SK-N-SH (cell line): ENCODE data around the gene VEGFB. TPM values are rescaled to one million over a fixed set of nuclear protein-coding genes. Genes with fewer than 3 reads are reported as not detected.

Source experiments
- CTCF ChIA-PET: fragments of 300-600, 350-600 bp; formaldehyde crosslinking; extraction: SDS; loops from one replicate; lab custom pipeline; 2021; lab: Yijun Ruan, JAX
- POLR2A ChIA-PET: fragments of 350-600 bp; sonication (Branson Sonifier 250); formaldehyde crosslinking; extraction: SDS; loops from one replicate; lab custom pipeline; 2020; ENCODE audit warnings: antibody characterized with exemption, inconsistent platforms; lab: Yijun Ruan, JAX
- DNase-seq: peaks from one replicate; pipeline ENCODE4 v3.0.0; 2012
- H2AFZ ChIP-seq: fragments of 200-600 bp; sonication (generic); 2 replicates; pipeline ENCODE4 v1.8.1; 2016; ENCODE audit warnings: antibody characterized with exemption, mild to moderate bottlenecking, low read depth
- H3F3A ChIP-seq: fragments of 200-600 bp; sonication (generic); replicated peaks from 2 replicates; pipeline ENCODE3; 2016; ENCODE audit warnings: antibody characterized with exemption, mild to moderate bottlenecking; ENCODE audit not compliant: insufficient read depth
- H3K27ac ChIP-seq, 2 experiments: fragments of 200-500 bp in 1 of 2; fragments of 200-600 bp in 1 of 2; sonication (Bioruptor generic) in 1 of 2; sonication (generic), shearing (Covaris generic) in 1 of 2; 2 replicates each; pipeline versions ENCODE4 v1.5.1 to v1.6.1; 2014 to 2016; ENCODE audit warnings: low read depth in 2 of 2, inconsistent platforms in 1 of 2, low read length in 1 of 2, mild to moderate bottlenecking in 1 of 2, mixed read lengths in 1 of 2
- H3K27me3 ChIP-seq: fragments of 200-600 bp; sonication (generic), shearing (Covaris generic); 2 replicates; pipeline ENCODE4 v1.6.1; 2016; ENCODE audit warnings: mixed run types; ENCODE audit not compliant: insufficient read depth
- H3K36me3 ChIP-seq, 2 experiments: fragments of 200-500 bp in 1 of 2; fragments of 200-600 bp in 1 of 2; sonication (Bioruptor generic) in 1 of 2; sonication (generic) in 1 of 2; replicated peaks in 1 of 2; 2 replicates each; pipeline versions ENCODE3 to v1.5.1; 2014 to 2016; ENCODE audit warnings: low read length in 1 of 2, mild to moderate bottlenecking in 1 of 2; ENCODE audit not compliant: insufficient read depth in 2 of 2, control insufficient read depth in 1 of 2
- H3K4me1 ChIP-seq, 2 experiments: fragments of 200-500 bp in 1 of 2; fragments of 200-600 bp in 1 of 2; sonication (Bioruptor generic) in 1 of 2; sonication (generic), shearing (Covaris generic) in 1 of 2; 2 replicates each; pipeline versions ENCODE4 v1.5.1 to v1.6.1; 2014 to 2016; ENCODE audit warnings: low read depth in 1 of 2, low read length in 1 of 2, mixed run types in 1 of 2; ENCODE audit not compliant: insufficient read depth in 2 of 2, control insufficient read depth in 1 of 2
- H3K4me2 ChIP-seq: fragments of 200-600 bp; sonication (generic), shearing (Covaris generic); 2 replicates; pipeline ENCODE4 v1.6.1; 2017; ENCODE audit warnings: mixed run types
- H3K4me3 ChIP-seq, 2 experiments: fragments of 200-500 bp in 1 of 2; fragments of 200-600 bp in 1 of 2; sonication (Bioruptor generic) in 1 of 2; sonication (generic), shearing (Covaris generic) in 1 of 2; 2 replicates each; pipeline versions ENCODE4 v1.5.1 to v1.8.1; 2014 to 2016; ENCODE audit warnings: low read depth in 2 of 2, inconsistent platforms in 1 of 2, low read length in 1 of 2, mild to moderate bottlenecking in 1 of 2, mixed read lengths in 1 of 2, moderate library complexity in 1 of 2
- H3K79me2 ChIP-seq: fragments of 200-600 bp; sonication (generic); 2 replicates; pipeline ENCODE4 v1.8.1; 2017; ENCODE audit warnings: mild to moderate bottlenecking; ENCODE audit not compliant: insufficient read depth
- H3K9ac ChIP-seq: fragments of 200-600 bp; sonication (generic); 2 replicates; pipeline ENCODE4 v1.6.1; 2017; ENCODE audit warnings: mixed run types
- H3K9me2 ChIP-seq: fragments of 200-600 bp; sonication (generic); 2 replicates; pipeline ENCODE4 v1.6.1; 2017; ENCODE audit warnings: mixed run types
- H3K9me3 ChIP-seq: fragments of 200-600 bp; sonication (generic); 2 replicates; pipeline ENCODE4 v1.6.1; 2017; ENCODE audit warnings: mixed run types, mild to moderate bottlenecking, moderate library complexity
- H4K20me1 ChIP-seq: fragments of 200-600 bp; sonication (generic); 2 replicates; pipeline ENCODE4 v1.6.1; 2017; ENCODE audit warnings: mild to moderate bottlenecking, mixed run types; ENCODE audit not compliant: insufficient read depth
- CHD2 ChIP-seq: fragments of 150-350 bp; IDR thresholded peaks from 2 replicates; pipeline ENCODE4 v1.6.1; 2018; ENCODE audit warnings: low read length; ENCODE audit not compliant: partially characterized antibody
- ELF1 ChIP-seq: IDR thresholded peaks from 2 replicates; pipeline ENCODE4 v1.4.0; 2012
- EP300 ChIP-seq, 2 experiments: IDR thresholded peaks; 2 replicates each; pipeline versions ENCODE4 v1.4.0 to v1.6.1; 2012; ENCODE audit warnings: borderline replicate concordance in 1 of 2, low read depth in 1 of 2, low read length in 1 of 2
- FOSL2 ChIP-seq: IDR thresholded peaks from 2 replicates; pipeline ENCODE4 v1.4.0; 2012; ENCODE audit warnings: low read depth, mild to moderate bottlenecking, moderate library complexity, borderline replicate concordance
- FOXM1 ChIP-seq: IDR thresholded peaks from 2 replicates; pipeline ENCODE4 v1.4.0; 2012; ENCODE audit warnings: low read depth, mild to moderate bottlenecking
- GABPA ChIP-seq: IDR thresholded peaks from 2 replicates; pipeline ENCODE4 v1.4.0; 2012; ENCODE audit warnings: low read depth, mild to moderate bottlenecking
- JUND ChIP-seq: IDR thresholded peaks from 2 replicates; pipeline ENCODE4 v1.4.0; 2012
- MAX ChIP-seq: IDR thresholded peaks from 2 replicates; pipeline ENCODE4 v1.4.0; 2012; ENCODE audit warnings: low read depth
- MEF2A ChIP-seq: IDR thresholded peaks from 2 replicates; pipeline ENCODE4 v1.4.0; 2012; ENCODE audit warnings: low read depth, borderline replicate concordance
- NFIC ChIP-seq: IDR thresholded peaks from 2 replicates; pipeline ENCODE4 v1.4.0; 2012; ENCODE audit warnings: borderline replicate concordance
- NRF1 ChIP-seq: IDR thresholded peaks from 2 replicates; pipeline ENCODE4 v1.6.1; 2012; ENCODE audit warnings: low read depth, mild to moderate bottlenecking, low read length
- PBX3 ChIP-seq: IDR thresholded peaks from 2 replicates; pipeline ENCODE4; 2012
- REST ChIP-seq: IDR thresholded peaks from 2 replicates; pipeline ENCODE4 v1.6.1; 2012; ENCODE audit warnings: mild to moderate bottlenecking, low read depth, low read length, moderate library complexity
- RFX5 ChIP-seq: IDR thresholded peaks from 2 replicates; pipeline ENCODE4 v1.6.1; 2012; ENCODE audit warnings: mild to moderate bottlenecking, improper control_type of control experiment, low read length
- RXRA ChIP-seq: IDR thresholded peaks from 2 replicates; pipeline ENCODE4 v1.4.0; 2012; ENCODE audit warnings: low read depth, mild to moderate bottlenecking, borderline replicate concordance
- SMC3 ChIP-seq: IDR thresholded peaks from 2 replicates; pipeline ENCODE4 v1.6.1; 2012; ENCODE audit warnings: low read depth, low read length, improper control_type of control experiment
- TEAD4 ChIP-seq: IDR thresholded peaks from 2 replicates; pipeline ENCODE4 v1.4.0; 2012; ENCODE audit warnings: mild to moderate bottlenecking, borderline replicate concordance; ENCODE audit not compliant: insufficient read depth
- USF1 ChIP-seq: IDR thresholded peaks from 2 replicates; pipeline ENCODE4 v1.4.0; 2012; ENCODE audit warnings: low read depth, borderline replicate concordance
- YY1 ChIP-seq: IDR thresholded peaks from 2 replicates; pipeline ENCODE4 v1.4.0; 2012; ENCODE audit warnings: low read depth, mild to moderate bottlenecking
- WGBS: methylation state at CpG from one replicate; pipeline ENCODE4 v1.1.6; 2017; ENCODE audit warnings: low lambda C conversion rate; 5-methylcytosine and 5-hydroxymethylcytosine counted together
- polyA plus RNA-seq, 3 experiments: library from polyadenylated mRNA; depleted of rRNA; stranded (reverse); fragments of >200 nt; gene quantifications; 2 replicates each; pipeline ENCODE4 v1.2.3, GENCODE V29; 2012
- TF ChIP-seq, protein P1 (sequence below): fragments of 150-350 bp; IDR thresholded peaks from 2 replicates; pipeline ENCODE4 v1.6.1; 2017; ENCODE audit warnings: antibody characterized with exemption, low read length, low read depth, borderline replicate concordance

Gene VEGFB
- polyA plus RNA-seq, 1 of the 3 experiments (the other 2 are of a cell fraction), result 29.9 TPM

- H3K36me3 ChIP-seq, result peaks cover 48 to 54% of the 10 kb centered on the region in 2 experiments
- ChIA-PET CTCF (interaction anchor here (0.7 to 2.4 kb wide), 2 partner anchors 12 to 55 kb away, joined by 3 to 7 read pairs; partner anchors contain the start of gene PPP1R14B), POLR2A (interaction anchor here (0.9 kb wide), 1 partner anchor 9 kb away, joined by 3 read pairs; no protein-coding TSS in a partner anchor)
Observed at GRCh38 chr11:64192434-64192833, 42.0 kb upstream of the VEGFB start.

DNA sequence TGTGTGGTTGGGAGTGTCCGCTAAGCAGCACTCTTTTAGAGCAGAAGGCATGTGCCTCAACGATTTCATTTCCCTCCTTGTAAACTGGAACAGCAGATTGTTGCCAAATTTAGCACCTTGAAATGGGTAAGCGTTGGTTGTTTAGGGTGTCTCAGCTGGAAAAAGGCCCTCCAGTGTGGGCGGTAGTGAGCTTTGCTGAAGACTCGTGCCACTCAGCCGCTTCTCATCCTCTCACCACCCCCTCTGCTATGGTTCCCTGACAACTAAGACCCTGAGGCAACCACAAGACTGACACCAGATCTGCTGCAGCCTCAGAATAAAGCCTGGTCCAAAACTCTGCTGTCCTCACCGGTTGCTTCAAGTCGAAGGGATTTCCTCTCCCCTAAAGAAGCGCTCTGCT is 37.8 kb upstream of the VEGFB start:
- Histone ChIP-seq H3K9me2 (no peaks in the 10 kb centered on the region), H3K4me2 (no peak overlapping the region), H3K27me3 (no peaks in the 10 kb centered on the region), H3K4me3 (no peak overlapping the region), H3K4me1 (no peaks in the 10 kb centered on the region), H4K20me1 (peaks cover 16% of the 10 kb centered on the region), H2AFZ (no peak overlapping the region), H3K9me3 (no peaks in the 10 kb centered on the region), H3F3A (peaks cover 17% of the 10 kb centered on the region), H3K27ac (no peak overlapping the region), H3K36me3 (peaks cover 65 to 80% of the 10 kb centered on the region in 2 experiments), H3K79me2 (peaks cover 13% of the 10 kb centered on the region), H3K9ac (no peak overlapping the region)
- no peak for TF ChIP-seq NRF1
- TF ChIP-seq YY1, result no peak
- no peak for TF ChIP-seq JUND
- TF ChIP-seq REST, result no peak
- no peak for TF ChIP-seq MAX
- no peak for TF ChIP-seq FOXM1
- TF ChIP-seq, protein P1, sequence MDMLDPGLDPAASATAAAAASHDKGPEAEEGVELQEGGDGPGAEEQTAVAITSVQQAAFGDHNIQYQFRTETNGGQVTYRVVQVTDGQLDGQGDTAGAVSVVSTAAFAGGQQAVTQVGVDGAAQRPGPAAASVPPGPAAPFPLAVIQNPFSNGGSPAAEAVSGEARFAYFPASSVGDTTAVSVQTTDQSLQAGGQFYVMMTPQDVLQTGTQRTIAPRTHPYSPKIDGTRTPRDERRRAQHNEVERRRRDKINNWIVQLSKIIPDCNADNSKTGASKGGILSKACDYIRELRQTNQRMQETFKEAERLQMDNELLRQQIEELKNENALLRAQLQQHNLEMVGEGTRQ, result no peak
- TF ChIP-seq GABPA, result no peak
- TF ChIP-seq RFX5, result no peak
- TF ChIP-seq ELF1, result no peak
- TF ChIP-seq RXRA, result no peak
- TF ChIP-seq MEF2A, result no peak
- no peak for TF ChIP-seq SMC3
- DNase-seq, result no peak
- WGBS, result 93% methylated on average over 9 of the region's 9 CpGs
- ChIA-PET CTCF (interaction anchor here (2.2 to 2.3 kb wide), 2 partner anchors 8 to 11 kb away, joined by 5 to 12 read pairs; partner anchors contain the start of gene STIP1), POLR2A (interaction anchor here (1.6 kb wide), 1 partner anchor 10 kb away, joined by 3 read pairs; the partner anchor contains the start of gene FERMT3)

More at GRCh38 chr11:64192434-64192833, 42.0 kb upstream of the VEGFB start:
- Histone ChIP-seq H3K9ac (no peak overlapping the region), H3K9me2 (no peaks in the 10 kb centered on the region), H3K4me1 (no peaks in the 10 kb centered on the region), H3K79me2 (peaks cover 13% of the 10 kb centered on the region), H3K9me3 (no peaks in the 10 kb centered on the region), H3K4me2 (no peak overlapping the region), H3K27ac (no peak overlapping the region), H3K4me3 (no peak overlapping the region), H3K27me3 (no peaks in the 10 kb centered on the region), H2AFZ (no peak overlapping the region), H3F3A (peaks cover 10% of the 10 kb centered on the region), H4K20me1 (peaks cover 43% of the 10 kb centered on the region)
- WGBS, result 97% methylated on average over 5 of the region's 5 CpGs
- no peak for DNase-seq
- TF ChIP-seq SMC3 (no peak), CHD2 (no peak), NFIC (no peak), ELF1 (no peak), JUND (no peak), EP300 (IDR thresholded peaks at IDR 0.05; ENCODE audit: borderline replicate concordance in 1 of 2, low read depth in 1 of 2, low read length in 1 of 2) (no peak), PBX3 (no peak), TEAD4 (no peak), USF1 (no peak), GABPA (no peak), YY1 (no peak), FOSL2 (no peak)
